Right lobe of liver (tissue), 6 donors: ENCODE measurements around the gene LEPR. TPM values are rescaled to one million over a fixed set of nuclear protein-coding genes. Genes with fewer than 3 reads are reported as not detected.

Experiments
- ATAC-seq, 4 donors: fragments of 200-7000 bp; cut with Tn5 transposase; one replicate each; pipeline ENCODE4 v1.9.1; 2020; ENCODE audit warnings: mild to moderate bottlenecking in 4 of 4, moderate library complexity in 4 of 4
- DNase-seq, 3 donors: peaks; one replicate each; pipeline ENCODE4 v3.0.0-alpha.2; 2020
- H3K27ac ChIP-seq, 3 donors: fragments of 200-600 bp; one replicate each; pipeline ENCODE4 v1.8.0; 2022
- H3K27me3 ChIP-seq, 2 donors: fragments of 200-600 bp; one replicate each; pipeline ENCODE4 v1.8.0; 2022
- H3K36me3 ChIP-seq, 4 donors: fragments of 200-600 bp; sonication (generic) in 1 of 4; one replicate each; pipeline versions ENCODE4 v1.5.1 to v1.8.0; 2017 to 2022; ENCODE audit warnings: control low read depth in 1 of 4
- H3K4me1 ChIP-seq, 4 donors: fragments of 200-600 bp; sonication (generic) in 1 of 4; one replicate each; pipeline versions ENCODE4 v1.5.1 to v1.8.0; 2017 to 2022; ENCODE audit warnings: control low read depth in 1 of 4
- H3K4me3 ChIP-seq, 3 donors: fragments of 200-600 bp; one replicate each; pipeline ENCODE4 v1.8.0; 2022
- H3K9me3 ChIP-seq, 4 donors: fragments of 200-600 bp; sonication (generic) in 1 of 4; one replicate each; pipeline versions ENCODE4 v1.5.1 to v1.8.0; 2017 to 2022; ENCODE audit warnings: control low read depth in 1 of 4
- CTCF ChIP-seq, 4 donors: fragments of 200-600 bp in 3 of 4; fragments of 450-650 bp in 1 of 4; IDR thresholded peaks; one replicate each; pipeline versions ENCODE4 v1.5.1 to v1.8.0; 2016 to 2022; ENCODE audit warnings: antibody characterized with exemption in 4 of 4, mild to moderate bottlenecking in 2 of 4
- POLR2A ChIP-seq: fragments of 450-650 bp; IDR thresholded peaks from one replicate; pipeline ENCODE4 v1.6.1; 2017; ENCODE audit warnings: antibody characterized with exemption, mild to moderate bottlenecking
- WGBS: methylation state at CpG from one replicate; pipeline ENCODE4 v1.1.6; 2018; ENCODE audit warnings: low coverage, low lambda C conversion rate; ENCODE audit not compliant: insufficient coverage; ENCODE audit errors: missing lambda C conversion rate; 5-methylcytosine and 5-hydroxymethylcytosine counted together
- intact Hi-C, 2 donors: fragments of 100-400 bp; cut with DNase I; formaldehyde crosslinking; loops; one replicate each; pipeline versions ENCODE4 v1.11.2 to v1.14.1; 2022
- total RNA-seq, 6 experiments: library from RNA; depleted of rRNA in 2 of 6; stranded (reverse); fragments of >200 nt in 2 of 6; fragmentation: NEBNext Ultra II Directional in 3 of 6; extraction: Animal tissue kit (Norgen Biotek cat#: 25700) in 3 of 6; gene quantifications; one replicate each; pipeline versions ENCODE4 v1.1.0 to v1.2.4, GENCODE V29; 2016 to 2023
- donor health status: DM: no; HTN: yes; CAD: no.
- donor health status: DM: no; HTN: no; CAD: no.
- donor health status: DM: no; HTN: no; CAD: no.
- donor health status: DM: no; HTN: yes; CAD: no.
- donor health status: DM: no; HTN: yes; CAD: no.

LEPR gene
- total RNA-seq, 6 experiments from 2014 or later = 26.8 to 264 (median 57.1) TPM

GRCh38 chr1:65414538-65414937, 5.9 kb upstream of the LEPR start:
- intact Hi-C loops = no loop called here
- WGBS = 77% methylated on average over 4 of the region's 4 CpGs
- ATAC-seq (no peak), DNase-seq (no peak)
- no peaks in the 10 kb centered on the region for H3K36me3 ChIP-seq
- H3K9me3 ChIP-seq = no peaks in the 10 kb centered on the region
- no peaks in the 10 kb centered on the region for H3K27me3 ChIP-seq
- H3K4me3 ChIP-seq = no peak overlapping the region
- no peaks in the 10 kb centered on the region for H3K4me1 ChIP-seq
- no peak overlapping the region for H3K27ac ChIP-seq
- TF ChIP-seq CTCF (IDR thresholded peaks at IDR 0.05) (no peak), POLR2A (no peak)

- no peak for DNase-seq
- no peak for TF ChIP-seq CTCF (IDR thresholded peaks at IDR 0.05)
- TF ChIP-seq POLR2A = no peak
Measured at GRCh38 chr1:65416767-65417166, 3.7 kb upstream of the LEPR start.

GRCh38 chr1:65417729-65418128, 2.7 kb upstream of the LEPR start:
- DNase-seq (no peak), ATAC-seq (no peak)
- Histone ChIP-seq H3K36me3 (no peaks in the 10 kb centered on the region), H3K4me1 (peaks cover 0 to 8% (median 2%) of the 10 kb centered on the region in 4 donors), H3K4me3 (no peak overlapping the region), H3K27me3 (no peaks in the 10 kb centered on the region), H3K27ac (no peak overlapping the region), H3K9me3 (no peaks in the 10 kb centered on the region)
- intact Hi-C loops = no loop called here
- WGBS = 51% methylated on average over 2 of the region's 2 CpGs
- TF ChIP-seq POLR2A = no peak
- no peak for TF ChIP-seq CTCF (IDR thresholded peaks at IDR 0.05)

More at GRCh38 chr1:65416767-65417166, 3.7 kb upstream of the LEPR start:
- Histone ChIP-seq H3K4me3 (no peak overlapping the region), H3K27ac (no peak overlapping the region), H3K27me3 (no peaks in the 10 kb centered on the region), H3K9me3 (no peaks in the 10 kb centered on the region), H3K36me3 (no peaks in the 10 kb centered on the region), H3K4me1 (no peaks in the 10 kb centered on the region)
- intact Hi-C loops = no loop called here
- 55% methylated on average over 1 of the region's 1 CpG for WGBS
- ATAC-seq = no peak

GRCh38 chr1:65418522-65419185, 1.8 kb upstream of the LEPR start:
- H3K27me3 ChIP-seq = no peaks in the 10 kb centered on the region
- no peak for ATAC-seq
- TF ChIP-seq POLR2A (no peak), CTCF (IDR thresholded peaks at IDR 0.05) (no peak)
- no peak overlapping the region for H3K27ac ChIP-seq
- H3K4me1 ChIP-seq = peaks cover 0 to 11% (median 2%) of the 10 kb centered on the region in 4 donors
- H3K36me3 ChIP-seq = no peaks in the 10 kb centered on the region
- intact Hi-C loops = no loop called here
- no peaks in the 10 kb centered on the region for H3K9me3 ChIP-seq
- no peak overlapping the region for H3K4me3 ChIP-seq
- no peak for DNase-seq
- WGBS = 86% methylated on average over 4 of the region's 4 CpGs
